HCEC 1CT (cell line): ENCODE measurements around the gene APP.
"Not testable (repeated sequence)": the region's sequence is repeated elsewhere in the genome, so short reads cannot be mapped to it uniquely, and the experiment has no call there.

ENCODE experiments used
- DNase-seq: peaks from one replicate; pipeline ENCODE4 v3.0.0-alpha.2; 2017

APP gene

DNA sequence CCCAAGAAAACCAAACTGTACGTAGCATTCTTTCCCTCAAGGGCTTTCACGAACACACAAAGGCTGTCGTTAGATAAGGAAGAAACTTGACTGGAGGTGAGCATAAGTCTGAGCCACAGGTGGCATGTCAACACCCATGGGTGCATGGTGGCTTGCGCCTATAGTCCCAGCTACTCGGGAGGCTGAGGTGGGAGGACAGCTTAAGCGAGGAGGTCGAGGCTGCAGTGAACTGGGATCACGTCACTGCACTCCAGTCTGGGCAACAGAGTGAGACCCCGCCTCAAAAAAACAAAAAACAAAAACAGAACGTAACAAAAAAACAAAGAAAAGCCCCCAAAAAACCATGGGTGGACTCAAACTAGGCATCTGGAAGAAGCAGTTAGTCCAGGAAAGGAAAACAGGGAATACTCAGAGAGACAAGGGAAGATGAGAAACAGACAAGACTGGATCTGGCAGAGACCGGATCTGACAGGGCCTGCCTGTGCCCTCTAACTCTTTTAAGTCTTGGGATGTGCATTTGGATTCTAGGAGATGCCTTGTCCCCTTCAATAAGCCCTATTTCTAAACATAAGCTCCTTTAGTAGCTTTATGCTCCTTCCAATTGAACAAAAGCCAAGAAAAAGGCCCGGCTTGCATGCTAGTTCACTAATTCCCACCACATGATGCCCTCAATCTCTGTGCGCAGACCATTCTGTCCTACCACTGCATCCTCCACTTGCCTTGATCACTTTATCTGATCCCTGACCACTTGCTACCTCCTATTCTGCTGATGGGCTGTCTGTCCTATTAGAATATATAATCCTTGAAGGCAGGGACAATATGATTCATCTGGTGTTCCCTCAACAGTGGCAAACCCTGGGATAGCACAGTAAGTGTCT lies 73.8 kb downstream of the APP start:
- DNase-seq, result no peak

DNA sequence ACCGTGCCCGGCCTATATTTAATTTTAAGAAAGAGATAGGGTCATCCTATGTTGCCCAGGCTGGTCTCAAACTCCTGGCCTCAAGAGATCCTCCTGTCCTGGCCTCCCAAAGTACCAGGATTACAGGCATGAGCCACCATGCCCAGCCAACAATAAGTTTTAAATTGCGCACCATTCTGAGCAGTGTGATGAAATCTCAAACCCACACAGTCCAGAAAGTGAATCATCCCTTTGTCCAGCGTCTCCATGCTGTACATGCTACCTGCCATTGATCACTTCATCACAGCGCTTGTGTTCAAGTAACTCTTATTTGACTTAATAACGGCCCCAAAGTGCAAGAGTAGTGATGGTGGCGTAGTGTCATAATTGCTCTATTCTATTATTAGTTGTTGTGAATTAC lies 75.4 kb downstream of the APP start:
- DNase-seq, result no peak

DNA sequence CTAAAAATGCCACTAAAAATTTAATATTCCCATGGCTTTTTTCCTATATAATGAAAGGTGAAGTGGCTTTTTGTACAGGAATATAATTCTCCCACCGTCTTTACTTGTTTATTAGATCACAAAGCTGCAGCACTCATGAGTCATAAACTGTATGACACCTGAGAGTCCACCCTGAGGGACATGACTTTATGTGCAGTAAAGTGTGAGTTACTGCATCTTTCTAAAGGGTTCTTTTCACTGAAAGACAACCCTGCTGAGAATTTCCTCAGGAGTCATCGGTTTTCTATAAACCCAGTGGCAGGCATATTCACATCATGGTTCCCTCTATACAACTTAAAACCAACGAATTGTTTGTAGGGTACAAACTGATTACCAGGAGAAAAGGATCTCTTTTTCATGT lies 77.4 kb downstream of the APP start:
- DNase-seq, result no peak

- no peak for DNase-seq
These were observed 79.0 kb downstream of the APP start for GRCh38 chr21:26091480-26092018.

DNA sequence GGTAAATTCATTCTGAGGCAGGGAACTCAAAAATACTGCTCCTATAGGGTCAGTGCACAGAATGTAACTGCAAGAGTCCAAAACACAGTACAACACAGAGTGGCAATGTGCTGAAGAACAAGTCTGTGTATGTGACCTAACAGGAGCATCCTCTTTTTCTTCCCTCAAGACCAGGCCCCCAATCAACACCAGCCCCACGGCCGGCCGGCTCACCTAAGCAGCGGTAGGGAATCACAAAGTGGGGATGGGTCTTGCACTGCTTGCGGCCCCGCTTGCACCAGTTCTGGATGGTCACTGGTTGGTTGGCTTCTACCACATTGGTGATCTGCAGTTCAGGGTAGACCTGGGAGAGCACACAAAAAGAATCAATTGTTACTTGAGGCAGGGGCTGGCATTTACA lies 80.8 kb downstream of the APP start:
- no peak for DNase-seq

DNA sequence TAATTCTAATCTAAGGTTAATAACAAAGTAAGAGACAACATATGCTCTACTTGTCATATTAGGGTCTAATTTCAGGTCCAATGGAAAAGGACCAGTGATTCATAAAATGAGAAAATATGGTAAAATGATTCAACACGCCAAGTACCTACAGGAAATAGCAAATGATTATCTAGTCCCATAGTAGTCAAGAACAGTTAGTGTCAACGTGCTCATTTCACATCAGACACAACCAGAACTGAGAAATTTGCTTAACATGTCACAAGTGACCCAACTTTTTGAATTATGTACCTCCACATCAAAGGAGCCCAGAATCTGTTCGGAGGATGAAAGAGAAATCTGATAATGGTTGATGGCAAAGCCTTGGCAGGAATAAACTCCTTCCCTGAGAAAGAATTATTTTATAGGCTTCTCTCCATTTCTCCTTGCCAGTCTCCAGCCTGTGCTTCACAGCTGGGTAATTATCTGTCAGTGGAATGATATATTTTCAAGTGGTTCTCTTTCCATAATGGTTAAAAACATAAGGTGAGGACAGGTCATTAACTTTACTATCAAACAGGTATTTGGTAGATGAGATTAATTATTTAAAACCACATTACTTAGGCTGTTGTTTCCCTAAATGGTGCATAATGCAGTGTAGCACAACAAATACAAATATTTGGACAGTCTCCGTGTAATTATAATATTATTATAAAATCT lies 83.2 kb downstream of the APP start:
- no peak for DNase-seq

GRCh38 chr21:26085882-26086281 lies 84.7 kb downstream of the APP start:
- no peak for DNase-seq

GRCh38 chr21:26085127-26085526 lies 85.4 kb downstream of the APP start:
- no peak for DNase-seq

- DNase-seq, result no peak
These were observed 88.0 kb downstream of the APP start for GRCh38 chr21:26082549-26082948.

- DNase-seq, result not testable (repeated sequence)
These were observed 89.3 kb downstream of the APP start for GRCh38 chr21:26081175-26081760.

DNA sequence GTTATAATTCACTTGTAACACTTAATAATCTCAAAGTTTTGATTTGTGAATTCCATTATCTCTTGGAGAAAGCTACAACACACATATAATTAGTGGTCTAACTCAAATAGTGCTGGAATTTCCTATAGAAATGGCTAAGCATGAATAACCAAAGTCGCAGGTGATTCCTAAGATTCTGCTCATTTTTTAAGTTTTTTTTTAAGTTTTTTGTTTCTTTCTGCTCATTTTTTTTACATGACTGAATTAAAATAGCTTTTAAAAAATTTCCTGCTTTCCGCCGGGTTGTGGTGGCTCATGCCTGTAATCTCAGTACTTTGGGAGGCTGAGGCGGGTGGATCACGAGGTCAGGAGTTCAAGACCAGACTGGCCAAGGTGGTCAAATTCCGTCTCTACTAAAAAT lies 90.4 kb downstream of the APP start:
- no peak for DNase-seq

DNA sequence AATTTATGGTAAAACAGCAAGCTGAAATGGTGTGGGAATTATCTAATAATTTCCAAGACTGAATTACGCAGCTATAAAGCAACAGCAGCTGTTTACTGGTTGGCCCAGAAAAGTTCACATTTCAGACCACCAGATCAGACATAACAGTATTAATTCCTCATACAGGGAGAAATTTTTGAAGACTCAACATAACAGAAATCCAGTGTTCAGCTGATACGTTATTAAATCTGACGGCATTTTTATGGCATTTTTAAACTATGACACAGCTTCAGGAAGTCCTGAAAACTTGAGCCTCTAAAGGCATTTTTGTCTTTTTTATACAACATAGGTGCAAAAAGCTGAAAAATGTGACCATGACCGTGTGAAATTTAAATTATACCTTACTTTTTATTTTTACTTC lies 91.2 kb downstream of the APP start:
- DNase-seq, result peak; percentile 27

GRCh38 chr21:26077521-26077920 lies 93.0 kb downstream of the APP start:
- DNase-seq, result no peak

- peak; percentile 77 for DNase-seq
These were observed 97.6 kb downstream of the APP start for GRCh38 chr21:26072666-26073615.

DNA sequence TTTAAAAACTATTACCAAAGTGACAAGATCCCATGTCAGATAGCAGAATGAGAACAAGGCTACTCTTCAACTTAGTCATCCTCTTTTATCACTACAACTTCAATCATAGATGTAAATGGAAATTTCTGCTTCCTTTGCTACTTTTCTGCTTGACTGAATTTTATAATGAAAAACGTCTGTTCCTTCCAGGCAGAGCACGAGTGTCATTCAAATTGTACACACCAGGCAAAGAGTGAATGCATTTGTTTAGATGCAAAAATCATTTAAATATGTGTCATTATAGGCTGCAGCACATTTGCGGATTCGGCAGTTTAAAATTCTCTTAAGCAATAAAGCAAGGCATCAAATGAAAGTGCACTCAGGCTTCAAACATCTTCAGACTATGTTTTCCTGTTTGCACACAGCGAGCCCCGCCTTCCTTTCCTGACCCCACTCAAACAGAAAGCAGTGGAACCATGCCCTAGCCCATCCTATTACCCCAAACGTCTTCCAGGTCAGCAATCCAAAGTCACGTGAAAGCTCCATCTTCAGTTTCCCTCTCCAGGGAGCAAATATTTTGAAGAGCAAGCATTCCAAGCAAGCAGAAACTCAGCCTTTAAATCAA lies 99.6 kb downstream of the APP start:
- DNase-seq, result peak; percentile 73

DNA sequence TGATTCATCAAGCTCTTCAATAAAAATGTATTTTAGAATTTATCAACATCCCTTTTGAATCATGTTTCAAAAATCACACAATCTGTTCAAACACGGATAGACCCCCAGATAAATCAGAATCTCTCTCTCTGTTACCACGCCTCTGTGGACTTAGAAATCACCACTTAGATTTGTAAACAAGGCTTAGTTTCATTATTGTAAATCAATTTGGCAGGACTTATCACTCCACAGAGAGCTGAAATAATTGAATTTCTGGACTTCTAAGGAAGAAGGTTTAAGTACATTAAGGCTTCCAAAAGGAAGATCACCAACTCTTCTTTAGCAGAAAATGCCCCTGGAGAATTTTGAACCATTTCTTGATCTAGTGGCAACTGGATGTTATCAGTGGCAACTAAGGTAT lies 100.4 kb downstream of the APP start:
- no peak for DNase-seq

GRCh38 chr21:26068776-26069175 lies 101.8 kb downstream of the APP start:
- DNase-seq, result no peak

DNA sequence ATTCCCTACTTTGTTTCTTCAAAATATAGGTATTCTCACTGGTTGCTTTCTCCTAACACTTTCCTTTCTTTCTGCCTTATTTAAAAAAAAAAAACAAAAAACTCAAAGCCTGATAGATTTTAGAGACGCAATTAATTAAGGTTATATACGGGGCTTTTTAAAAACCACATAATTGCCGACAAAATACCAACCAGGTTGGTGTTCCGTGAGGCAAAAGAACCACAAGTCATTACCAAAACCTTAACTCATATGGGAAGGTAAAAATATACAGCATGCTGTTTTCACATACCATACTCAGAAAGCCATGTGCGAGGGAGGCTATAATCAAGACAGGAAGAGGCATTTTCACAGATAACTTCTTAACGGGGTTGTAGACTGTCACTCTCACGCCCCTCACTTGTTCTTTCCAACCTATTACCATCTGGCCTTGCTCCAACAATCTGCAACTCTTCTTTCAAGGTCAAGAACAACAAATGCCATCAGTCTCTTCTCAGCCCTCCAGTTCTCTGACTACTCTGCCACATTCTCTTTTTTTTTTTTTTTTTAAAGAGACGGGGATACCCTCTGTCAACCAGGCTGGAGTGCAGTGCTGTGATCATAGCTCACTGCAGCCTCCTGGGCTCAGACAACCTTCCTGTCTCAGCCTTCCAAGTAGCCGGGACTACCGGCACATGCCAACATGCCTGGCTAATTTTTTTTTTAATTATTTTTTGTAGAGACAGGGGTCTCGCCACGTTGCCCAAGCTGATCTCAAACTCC lies 102.6 kb downstream of the APP start:
- no peak for DNase-seq

DNA sequence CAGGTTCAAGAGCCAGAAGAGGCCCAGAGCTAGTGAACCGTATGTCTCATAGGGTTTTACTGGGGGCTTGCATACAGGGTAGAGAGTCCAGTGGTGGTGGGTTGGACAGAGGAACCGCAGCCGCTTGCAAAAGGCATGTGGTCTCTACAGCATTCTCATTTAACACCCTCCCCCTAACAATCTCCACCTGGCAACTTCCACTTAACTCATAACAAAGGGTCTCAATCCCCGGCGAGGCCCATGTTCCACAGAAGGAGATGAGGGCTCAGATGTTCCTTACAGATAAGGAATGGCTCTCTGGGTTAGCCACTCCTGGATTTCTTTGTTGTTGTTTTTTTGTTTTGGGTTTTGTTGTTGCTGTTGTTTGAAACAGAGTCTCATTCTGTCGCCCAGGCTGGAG lies 106.1 kb downstream of the APP start:
- DNase-seq, result no peak

GRCh38 chr21:26061437-26061836 lies 109.1 kb downstream of the APP start:
- DNase-seq, result no peak
